Endothelial cell of umbilical vein (primary cell): Measurements from ENCODE around the gene PHACTR1. TPM values are rescaled to one million over a fixed set of nuclear protein-coding genes. Genes with fewer than 3 reads are reported as not detected.

Experiments used
- BruUV-seq: library from RNA; stranded (reverse); fragments of 400-500 nt; replicated peaks from 2 replicates; lab custom pipeline; 2021; lab: Mats Ljungman, UMichigan
- CTCF ChIA-PET: fragments of 300-600, 350-600 bp; sonication (Branson Sonifier 250); formaldehyde crosslinking; loops from one replicate; lab custom pipeline; 2021; ENCODE audit warnings: antibody characterized with exemption, inconsistent platforms; lab: Charles Lee
- POLR2A ChIA-PET: fragments of 300-600, 350-600 bp; sonication (Branson Sonifier 250); formaldehyde crosslinking; loops from one replicate; lab custom pipeline; 2021; ENCODE audit warnings: antibody characterized with exemption, inconsistent platforms; lab: Charles Lee
- DNase-seq: peaks from one replicate; pipeline ENCODE4 v3.0.0-alpha.2; 2011; ENCODE audit warnings: low read depth, low spot score
- FAIRE-seq: peaks from 2 replicates; lab custom pipeline; 2011; peaks lifted over from hg19 to GRCh38; lab: Jason Lieb, UNC
- H2AFZ ChIP-seq: 2 replicates; pipeline ENCODE4 v1.6.0; 2012; ENCODE audit warnings: low read depth, low read length, control low read depth, inconsistent platforms
- H3K27ac ChIP-seq: 2 replicates; pipeline ENCODE4 v1.5.1; 2011; ENCODE audit warnings: low read depth, mild to moderate bottlenecking, control low read depth, low read length, moderate library complexity; ENCODE audit not compliant: insufficient read depth
- H3K27me3 ChIP-seq, 2 experiments: 2 replicates each; pipeline versions ENCODE4 v1.6.0 to v1.6.1; 2011; ENCODE audit warnings: low read length in 2 of 2, mixed read lengths in 1 of 2; ENCODE audit not compliant: control insufficient read depth in 2 of 2, insufficient read depth in 2 of 2
- H3K36me3 ChIP-seq, 2 experiments: 2 replicates in 1 of 2; 3 replicates in 1 of 2; pipeline ENCODE4 v1.5.1; 2011; ENCODE audit warnings: low read length in 2 of 2, mild to moderate bottlenecking in 1 of 2, moderate library complexity in 1 of 2; ENCODE audit not compliant: control insufficient read depth in 2 of 2, insufficient read depth in 2 of 2; ENCODE audit errors: extremely low read depth in 1 of 2
- H3K4me1 ChIP-seq: 3 replicates; pipeline ENCODE4 v1.5.1; 2011; ENCODE audit warnings: mild to moderate bottlenecking, low read length; ENCODE audit not compliant: control insufficient read depth, insufficient read depth; ENCODE audit errors: extremely low read depth
- H3K4me2 ChIP-seq: 2 replicates; pipeline ENCODE4 v1.6.1; 2011; ENCODE audit warnings: low read length, control low read depth, mixed read lengths; ENCODE audit not compliant: insufficient read depth
- H3K4me3 ChIP-seq, 3 experiments: fragments of 200-600 bp in 1 of 3; sonication (generic), shearing (Covaris generic) in 1 of 3; replicated peaks in 1 of 3; 2 replicates each; pipeline ENCODE4 v1.5.1; 2011 to 2016; ENCODE audit warnings: control low read depth in 3 of 3, low read length in 3 of 3, mild to moderate bottlenecking in 2 of 3, inconsistent platforms in 1 of 3, low read depth in 1 of 3, moderate library complexity in 1 of 3; ENCODE audit not compliant: insufficient read depth in 1 of 3
- H3K79me2 ChIP-seq: 2 replicates; pipeline ENCODE4 v1.6.0; 2012; ENCODE audit warnings: low read length, inconsistent platforms; ENCODE audit not compliant: control insufficient read depth, insufficient read depth
- H3K9ac ChIP-seq: replicated peaks from 2 replicates; pipeline ENCODE3; 2011; ENCODE audit warnings: low read length, control low read depth; ENCODE audit not compliant: insufficient read depth; ENCODE audit errors: extremely low read depth
- H3K9me1 ChIP-seq: replicated peaks from 3 replicates; pipeline ENCODE4 v1.6.0; 2011; ENCODE audit warnings: mild to moderate bottlenecking, low read length; ENCODE audit not compliant: control insufficient read depth, insufficient read depth; ENCODE audit errors: extremely low read depth
- H3K9me3 ChIP-seq: replicated peaks from 2 replicates; pipeline ENCODE4 v1.5.1; 2012; ENCODE audit warnings: low read length, inconsistent platforms; ENCODE audit not compliant: control insufficient read depth, insufficient read depth
- H4K20me1 ChIP-seq: replicated peaks from 2 replicates; pipeline ENCODE3; 2011; ENCODE audit warnings: mild to moderate bottlenecking, low read length; ENCODE audit not compliant: control insufficient read depth, insufficient read depth; ENCODE audit errors: extremely low read depth
- CTCF ChIP-seq, 2 donors: IDR thresholded peaks; 1 replicate in 1 of 2; 2 replicates in 1 of 2; pipeline ENCODE4 v1.5.1; 2011; ENCODE audit warnings: low read length in 2 of 2, mild to moderate bottlenecking in 2 of 2, moderate library complexity in 2 of 2, control low read depth in 1 of 2, inconsistent platforms in 1 of 2, low read depth in 1 of 2; ENCODE audit not compliant: insufficient read depth in 1 of 2; ENCODE audit errors: extremely low read depth in 1 of 2
- GATA2 ChIP-seq: IDR thresholded peaks from 2 replicates; pipeline ENCODE4 v1.7.0; 2011; ENCODE audit warnings: low read depth, mild to moderate bottlenecking, moderate library complexity, mixed read lengths, low read length; ENCODE audit not compliant: insufficient read length, insufficient read depth
- MAX ChIP-seq: IDR thresholded peaks from 2 replicates; pipeline ENCODE4 v1.6.1; 2011; ENCODE audit not compliant: insufficient read depth, insufficient read length
- MYC ChIP-seq: IDR thresholded peaks from one replicate; pipeline ENCODE4 v1.6.1; 2011; ENCODE audit warnings: mild to moderate bottlenecking, low read depth, low read length
- POLR2A ChIP-seq: IDR thresholded peaks from 2 replicates; pipeline ENCODE4 v1.6.1; 2012; ENCODE audit warnings: low read depth, mild to moderate bottlenecking, control low read depth, low read length
- dilution Hi-C: fragments of 300-500 bp; cut with MboI; formaldehyde crosslinking; loops from one replicate; pipeline ENCODE4 v1.15.0; 2019; ENCODE audit warnings: low sequenced_read_pairs; ENCODE audit not compliant: extremely low pct_ligation_motif_present
- intact Hi-C: fragments of 100-400 bp; cut with micrococcal nuclease; formaldehyde crosslinking; loops from one replicate; pipeline ENCODE4 v1.10.0; 2022
- polyA plus RNA-seq, 4 experiments: library from polyadenylated mRNA; depleted of rRNA in 3 of 4; stranded (reverse) in 3 of 4; unstranded in 1 of 4; fragments of >200 nt; gene quantifications; 2 replicates each; pipeline versions ENCODE4 v1.2.1 to v1.2.3, GENCODE V29; 2011 to 2012; ENCODE audit warnings: missing spikeins in 1 of 4
- total RNA-seq: library from RNA; stranded (reverse); gene quantifications from 2 replicates; pipeline ENCODE4 v1.2.3, GENCODE V29; 2021

The PHACTR1 gene
- total and polyA plus RNA-seq, 2 donors (not counting 3 experiments of a cell fraction or from before 2014, with no cell fraction given): 2.4 to 23.2 TPM

DNA sequence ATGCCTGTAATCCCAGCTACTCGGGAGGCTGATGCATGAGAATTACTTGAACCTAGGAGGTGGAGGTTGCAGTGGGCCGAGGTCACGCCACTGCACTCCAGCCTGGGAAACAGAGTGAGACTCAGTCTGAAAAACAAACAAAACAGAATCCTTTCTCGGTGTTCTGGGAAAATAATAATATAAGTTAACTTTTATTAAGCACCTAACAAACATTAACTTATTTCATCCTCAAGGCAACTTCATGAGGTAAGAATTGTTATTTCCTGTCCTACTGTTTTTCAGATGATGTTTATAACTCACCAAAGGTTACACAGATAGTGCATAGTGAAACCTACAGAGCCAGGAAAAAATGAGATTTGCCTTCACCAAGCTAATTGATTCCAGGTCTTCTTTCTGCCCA, 221.4 kb downstream of the PHACTR1 start:
- no peaks in the 10 kb centered on the region for H3K9me3 ChIP-seq
- BruUV-seq: no TSS peak
- H3K27me3 ChIP-seq: peaks cover 0 to 1% of the 10 kb centered on the region in 2 experiments
- no peaks in the 10 kb centered on the region for H3K79me2 ChIP-seq
- intact Hi-C loops: no loop called here
- DNase-seq (no peak), FAIRE-seq (no peak)
- no peaks in the 10 kb centered on the region for H3K9me1 ChIP-seq
- no peak overlapping the region for H3K9ac ChIP-seq
- no peak overlapping the region for H2AFZ ChIP-seq
- H3K4me2 ChIP-seq: no peak overlapping the region
- CTCF ChIA-PET: interaction anchor here (0.8 kb wide), 1 partner anchor 26 kb away, joined by 3 read pairs; no protein-coding TSS in a partner anchor
- dilution Hi-C loops: no loop called here
- H3K4me3 ChIP-seq: no peak overlapping the region
- TF ChIP-seq MYC: no peak
- POLR2A ChIA-PET: no interaction called here
- no peaks in the 10 kb centered on the region for H3K4me1 ChIP-seq
- H4K20me1 ChIP-seq: no peaks in the 10 kb centered on the region
- H3K27ac ChIP-seq: no peak overlapping the region
- no peaks in the 10 kb centered on the region for H3K36me3 ChIP-seq

DNA sequence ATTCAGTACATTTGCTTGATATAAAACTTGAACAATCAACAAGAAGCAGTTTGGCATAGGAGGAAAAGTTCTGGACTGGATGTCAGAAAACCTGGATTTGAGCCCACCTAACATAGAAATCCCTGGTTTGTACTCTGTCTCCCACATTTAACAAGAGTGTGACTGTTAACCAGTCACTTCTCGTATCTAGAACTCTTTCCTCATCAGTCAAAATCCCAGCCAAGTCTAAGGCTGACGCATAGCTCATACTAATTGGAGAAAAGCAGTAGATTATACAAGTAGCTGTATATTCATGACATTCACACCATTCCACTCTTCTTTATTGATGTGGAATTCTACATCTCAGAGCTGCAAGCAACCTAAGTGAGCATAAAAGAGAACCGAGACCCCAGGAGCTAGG, 222.7 kb downstream of the PHACTR1 start:
- Histone ChIP-seq H3K9me1 (no peaks in the 10 kb centered on the region), H3K4me2 (no peak overlapping the region), H3K79me2 (no peaks in the 10 kb centered on the region), H3K27ac (no peak overlapping the region), H3K4me1 (no peaks in the 10 kb centered on the region), H3K9me3 (no peaks in the 10 kb centered on the region), H3K27me3 (peaks cover 0 to 1% of the 10 kb centered on the region in 2 experiments), H2AFZ (no peak overlapping the region), H4K20me1 (no peaks in the 10 kb centered on the region), H3K36me3 (no peaks in the 10 kb centered on the region), H3K4me3 (no peak overlapping the region), H3K9ac (no peak overlapping the region)
- ChIA-PET POLR2A (no interaction called here), CTCF (interaction anchor here (1.0 kb wide), 1 partner anchor 256 kb away, joined by 3 read pairs; no protein-coding TSS in a partner anchor)
- FAIRE-seq (no peak), DNase-seq (no peak)
- dilution Hi-C loops (no loop called here), intact Hi-C loops (no loop called here)
- TF ChIP-seq MAX (no peak), MYC (no peak), CTCF (IDR thresholded peaks at IDR 0.05; ENCODE audit: extremely low read depth in 1 of 2, insufficient read depth in 1 of 2, low read depth in 1 of 2, low read length in 2 of 2) (no peak), POLR2A (no peak), GATA2 (no peak)
- BruUV-seq: no TSS peak
